GM21390 (cell line): ENCODE measurements around the gene PACS1.
"Not testable (repeated sequence)": the region's sequence is repeated elsewhere in the genome, so short reads cannot be mapped to it uniquely, and the experiment has no call there.

ENCODE experiments used
- ATAC-seq: cut with Tn5 transposase; IDR thresholded peaks from one replicate; pipeline ENCODE4 v1.9.1; 2021; ENCODE audit not compliant: unreplicated experiment

Gene PACS1

DNA sequence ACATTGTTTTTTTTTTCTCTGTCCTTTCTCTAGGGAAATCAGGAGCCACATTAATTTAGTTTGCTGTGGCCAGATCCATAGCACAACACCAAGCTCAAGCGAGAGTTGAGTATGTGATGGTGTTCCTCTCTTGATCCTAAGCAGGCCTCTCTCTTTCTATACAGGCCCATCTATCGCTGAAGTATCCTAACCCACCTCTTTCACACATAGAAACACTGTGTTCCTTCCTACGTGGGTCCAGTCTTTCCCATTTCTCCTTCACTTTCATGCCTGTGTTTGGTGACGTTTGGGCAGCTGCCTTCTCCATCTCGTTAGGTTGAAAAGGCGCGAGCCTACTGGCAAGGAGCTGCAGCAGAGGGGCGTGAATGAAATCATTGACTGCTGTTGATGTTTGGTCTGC, 2.4 kb downstream of the PACS1 start:
- ATAC-seq, result no peak

DNA sequence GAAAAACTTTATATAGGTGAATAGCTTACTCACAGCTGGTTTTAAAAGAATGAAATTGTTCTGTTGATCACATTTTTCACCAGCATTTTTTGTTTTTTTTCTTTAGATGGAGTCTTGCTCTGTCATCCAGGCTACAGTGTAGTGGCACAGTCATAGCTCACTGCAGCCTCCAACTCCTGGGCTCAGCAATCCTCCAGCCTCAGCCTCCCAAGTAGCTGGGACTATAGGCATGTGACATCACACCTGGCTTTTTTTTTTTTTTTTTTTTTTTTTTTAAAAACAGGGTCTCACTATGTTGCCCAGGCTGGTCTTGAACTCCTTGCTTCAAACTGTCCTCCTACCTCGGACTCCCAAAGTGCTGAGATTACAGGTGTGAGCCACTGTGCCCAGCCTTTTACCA, 3.6 kb downstream of the PACS1 start:
- no peak for ATAC-seq

- ATAC-seq, result no peak
Observed at GRCh38 chr11:66075273-66075672, 5.2 kb downstream of the PACS1 start.

- ATAC-seq, result no peak
Observed at GRCh38 chr11:66076561-66076960, 6.5 kb downstream of the PACS1 start.

DNA sequence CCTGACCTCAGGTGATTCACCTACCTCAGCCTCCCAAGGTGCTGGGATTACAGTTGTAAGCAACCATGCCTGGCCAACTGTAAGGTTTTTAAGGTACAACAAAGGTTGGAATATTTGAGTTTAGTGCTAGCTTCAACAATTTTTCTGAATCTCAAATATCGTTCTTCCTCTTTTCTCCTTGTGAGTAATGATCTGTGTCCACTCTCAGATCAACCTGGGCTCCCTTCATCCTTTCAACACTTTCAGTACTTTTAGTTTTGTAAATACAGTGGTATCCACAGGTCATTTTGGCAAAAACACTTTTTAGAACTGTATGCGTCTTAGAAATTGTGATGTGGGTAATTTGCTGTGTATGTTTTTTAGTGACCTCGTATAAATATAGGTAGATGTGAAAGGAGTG, 7.9 kb downstream of the PACS1 start:
- no peak for ATAC-seq

DNA sequence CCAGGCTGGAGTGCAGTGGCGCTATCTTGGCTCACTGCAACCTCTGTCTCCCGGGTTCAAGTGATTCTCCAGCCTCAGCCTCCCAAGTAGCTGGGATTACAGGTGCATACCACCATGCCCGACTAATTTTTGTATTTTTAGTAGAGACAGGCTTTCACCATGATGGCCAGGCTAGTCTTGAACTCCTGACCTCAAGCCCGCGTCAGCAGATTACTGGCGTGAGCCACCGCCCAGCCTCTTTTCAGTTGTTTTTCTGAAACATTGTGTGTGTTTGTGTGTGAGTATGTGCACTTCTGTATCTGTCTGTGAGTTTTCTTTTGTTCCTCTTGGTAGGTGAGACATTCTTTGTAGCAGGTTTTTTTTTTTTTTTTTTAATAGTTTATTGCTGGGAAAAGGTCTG, 8.9 kb downstream of the PACS1 start:
- not testable (repeated sequence) for ATAC-seq

DNA sequence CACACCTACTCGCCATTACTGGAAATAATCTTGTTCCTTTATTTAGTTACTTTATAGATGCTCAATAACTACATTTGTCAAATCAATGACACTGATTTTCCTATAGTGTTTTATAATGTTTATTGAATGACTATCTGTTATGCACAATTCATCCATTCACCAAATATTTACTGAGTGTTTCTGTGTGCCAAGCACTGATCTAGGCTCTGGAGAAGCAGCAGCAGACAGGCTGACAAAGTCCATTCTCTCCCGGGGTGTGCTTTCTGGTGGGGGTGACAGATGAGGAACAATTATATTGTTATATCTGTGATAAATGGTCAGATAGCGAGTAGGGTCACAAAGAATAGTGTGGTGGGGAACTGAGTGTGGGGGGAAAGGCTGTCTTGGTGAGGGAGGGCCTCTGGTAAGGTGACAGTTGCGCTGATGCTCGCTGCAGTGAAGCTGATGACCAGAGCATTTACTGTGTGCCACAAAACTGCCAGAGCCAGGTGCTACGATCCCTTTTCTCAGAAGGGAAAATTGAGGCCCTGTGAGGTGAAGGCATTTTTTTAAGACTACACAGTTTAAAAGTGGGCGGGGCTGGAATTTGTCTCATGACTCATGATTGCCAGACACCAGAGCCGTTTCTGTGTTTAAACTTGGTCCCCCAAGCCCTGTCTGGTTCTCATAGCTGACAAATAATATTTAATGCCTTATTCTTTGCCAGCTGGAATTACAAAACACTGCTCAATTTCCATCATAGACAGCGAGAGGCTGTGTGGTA, 10.2 kb downstream of the PACS1 start:
- ATAC-seq, result no peak

DNA sequence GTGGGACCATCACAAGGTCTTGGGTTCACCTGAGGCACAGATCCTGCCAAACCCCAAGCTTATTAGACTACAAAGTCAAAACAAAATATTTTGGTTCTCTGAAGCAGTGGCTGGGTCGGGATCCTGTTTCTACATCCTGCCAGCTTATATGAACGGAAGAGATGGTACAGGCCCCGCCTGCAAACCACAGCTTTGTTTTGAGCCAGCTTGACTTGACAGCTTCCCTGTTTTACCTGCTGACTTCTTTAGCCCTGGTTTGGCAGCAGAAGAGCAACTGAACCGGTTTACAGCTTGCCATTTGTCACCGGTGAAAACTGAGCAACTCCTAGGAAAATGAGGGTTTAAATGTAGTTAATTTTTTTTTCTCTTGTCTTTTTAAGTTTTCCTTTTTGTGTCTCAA, 11.4 kb downstream of the PACS1 start:
- no peak for ATAC-seq

DNA sequence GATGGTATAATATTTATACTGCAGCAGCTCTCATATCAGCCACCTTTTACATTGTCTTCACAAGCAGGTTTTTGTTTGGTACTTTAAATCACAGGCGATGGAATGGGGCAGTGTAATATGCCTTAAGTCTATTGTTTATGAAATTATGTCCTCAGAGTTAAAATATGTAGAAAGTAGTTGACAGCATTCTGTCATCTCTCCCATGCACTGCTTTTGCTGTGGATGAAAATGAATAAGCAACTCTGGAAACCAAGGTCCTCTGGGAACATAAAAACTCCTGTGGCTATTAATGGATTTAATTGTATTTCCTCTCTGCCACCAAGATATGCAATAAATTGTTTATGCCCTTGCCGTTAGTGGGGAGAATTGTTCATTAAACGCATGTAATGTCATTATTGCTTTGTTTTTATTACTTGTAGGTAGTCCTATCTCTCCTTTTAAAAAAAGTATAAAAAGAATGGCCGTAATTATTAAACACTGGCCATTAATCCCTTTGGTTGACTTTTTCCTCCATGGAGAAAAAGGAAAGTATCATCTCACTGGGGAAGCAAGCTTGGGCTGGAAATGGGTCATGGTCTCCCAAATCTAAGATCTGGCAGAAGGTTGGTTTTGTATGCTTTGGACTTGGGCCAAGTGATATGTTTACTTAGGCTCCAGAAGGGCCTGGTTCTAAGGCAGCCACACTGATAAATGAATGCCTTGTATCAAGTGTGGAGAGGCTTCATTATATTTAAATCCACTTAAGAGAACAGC, 13.1 kb downstream of the PACS1 start:
- no peak for ATAC-seq

- ATAC-seq, result no peak
Observed at GRCh38 chr11:66083767-66084166, 13.7 kb downstream of the PACS1 start.

DNA sequence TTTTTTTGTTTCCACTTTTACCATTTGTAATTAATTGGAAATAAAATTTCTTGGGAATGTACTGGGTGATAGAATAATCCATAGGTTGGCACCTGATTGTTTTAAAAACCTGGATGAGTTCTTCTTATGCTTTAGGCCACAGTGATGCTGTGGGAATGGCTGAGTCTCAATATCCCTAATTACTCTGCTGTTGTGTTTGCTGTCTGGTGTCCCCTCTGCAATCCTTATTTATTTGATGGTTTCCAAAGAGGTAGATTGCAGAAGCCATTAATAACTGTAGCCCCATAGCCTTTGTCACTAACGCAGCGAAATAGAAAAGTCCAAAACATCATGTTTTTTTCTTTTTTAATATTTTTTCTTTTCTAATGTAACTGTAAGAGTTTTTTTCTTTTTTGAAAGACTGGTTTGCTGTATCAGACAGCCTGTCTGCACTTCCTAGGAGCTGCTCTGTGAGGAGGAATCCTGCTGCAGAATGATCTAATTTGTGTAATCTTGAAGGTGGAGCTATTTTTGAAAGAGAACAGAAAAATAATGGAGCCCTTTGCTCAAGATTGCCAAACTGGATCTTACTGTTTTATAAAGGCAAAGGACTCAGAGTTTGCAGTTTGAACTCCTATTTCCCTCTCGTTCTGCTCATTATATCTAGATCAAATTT, 14.9 kb downstream of the PACS1 start:
- ATAC-seq, result no peak

- ATAC-seq, result no peak
Observed at GRCh38 chr11:66087148-66087908, 17.3 kb downstream of the PACS1 start.

DNA sequence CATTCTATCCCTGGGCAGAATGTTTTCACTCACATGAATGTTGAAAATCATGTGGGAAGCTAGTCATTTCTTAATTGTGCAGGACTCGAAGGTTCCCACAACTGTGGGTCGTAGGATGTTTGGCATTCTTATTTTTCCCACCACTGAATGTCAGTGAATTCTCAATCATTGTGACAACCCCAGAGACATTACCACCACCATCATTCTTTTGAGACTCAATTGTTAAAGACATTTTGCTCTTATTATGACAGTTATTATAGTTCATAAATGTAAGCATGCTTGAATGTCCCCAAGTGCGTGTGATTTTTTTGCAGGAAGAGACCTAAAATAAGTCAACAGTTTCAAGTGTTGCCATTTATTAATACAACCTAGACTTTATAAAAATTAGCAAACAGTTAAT, 19.0 kb downstream of the PACS1 start:
- ATAC-seq, result no peak

DNA sequence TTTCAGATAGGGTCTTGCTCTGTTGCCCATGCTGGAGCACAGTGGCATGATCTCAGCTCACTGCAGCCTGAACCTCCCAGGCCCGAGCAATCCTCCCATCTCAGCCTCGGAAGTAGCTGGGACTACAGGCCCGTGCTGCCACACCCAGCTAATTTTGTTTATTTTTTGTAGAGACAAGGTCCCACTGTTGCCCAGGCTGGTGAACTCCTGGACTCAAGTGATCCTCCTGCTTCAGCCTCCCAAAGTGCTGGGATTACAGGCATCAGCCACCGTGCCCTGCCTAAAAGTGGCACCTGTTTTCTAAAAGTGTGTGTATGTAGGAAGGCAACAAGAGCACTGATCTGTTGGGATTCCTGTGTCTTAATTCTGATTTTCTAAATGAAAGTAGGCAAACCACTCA, 20.2 kb downstream of the PACS1 start:
- no peak for ATAC-seq

DNA sequence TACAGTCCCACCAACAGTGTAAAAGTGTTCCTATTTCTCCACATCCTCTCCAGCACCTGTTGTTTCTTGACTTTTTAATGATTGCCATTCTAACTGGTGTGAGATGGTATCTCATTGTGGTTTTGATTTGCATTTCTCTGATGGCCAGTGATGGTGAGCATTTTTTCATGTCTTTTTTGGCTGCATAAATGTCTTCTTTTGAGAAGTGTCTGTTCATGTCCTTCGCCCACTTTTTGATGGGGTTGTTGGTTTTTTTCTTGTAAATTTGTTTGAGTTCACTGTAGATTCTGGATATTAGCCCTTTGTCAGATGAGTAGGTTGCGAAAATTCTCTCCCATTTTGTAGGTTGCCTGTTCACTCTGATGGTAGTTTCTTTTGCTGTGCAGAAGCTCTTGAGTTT, 22.1 kb downstream of the PACS1 start:
- not testable (repeated sequence) for ATAC-seq

- not testable (repeated sequence) for ATAC-seq
Observed at GRCh38 chr11:66099746-66100145, 29.7 kb downstream of the PACS1 start.

GRCh38 chr11:66100272-66101065, 30.4 kb downstream of the PACS1 start:
- peak; percentile 49 for ATAC-seq

GRCh38 chr11:66101066-66101464, 31.0 kb downstream of the PACS1 start:
- ATAC-seq, result no peak

GRCh38 chr11:66104057-66104638, 34.1 kb downstream of the PACS1 start:
- ATAC-seq, result no peak
